ENCODE measurements around the gene LHX4. TPM values are rescaled to one million over a fixed set of nuclear protein-coding genes. Genes with fewer than 3 reads are reported as not detected.

The LHX4 gene
- total and polyA plus RNA-seq, 10 of the 15 experiments (the other 5 are each of a cell fraction or from before 2014, with no cell fraction given), result 0.05 to 0.80 (median 0.32) TPM; not detected in 6

- no peak for FAIRE-seq
Observed at GRCh38 chr1:180311011-180311730, 81.1 kb downstream of the LHX4 start.

More at GRCh38 chr1:180311011-180311730, 81.1 kb downstream of the LHX4 start:
- DNase-seq (ENCODE audit: low read depth, low spot score), result no peak
- H3K4me2 ChIP-seq (ENCODE audit: control insufficient read depth, insufficient read depth), result no peak overlapping the region
- H3K4me1 ChIP-seq (ENCODE audit: control insufficient read depth, insufficient read depth, low read length), result no peaks in the 10 kb centered on the region
- H4K20me1 ChIP-seq (ENCODE audit: control insufficient read depth, insufficient read depth), result no peaks in the 10 kb centered on the region
- 87% methylated on average over 4 of the region's 4 CpGs for WGBS (ENCODE audit: insufficient coverage, insufficient replicate concordance, low lambda C conversion rate, missing lambda C conversion rate)
- no peak overlapping the region for H3K4me3 ChIP-seq
- H3K36me3 ChIP-seq (ENCODE audit: control insufficient read depth in 2 of 2, insufficient read depth in 2 of 2, low read length in 1 of 2), result no peaks in the 10 kb centered on the region; a peak in 1 of 4 replicates
- TF ChIP-seq MYB (IDR thresholded peaks at IDR 0.05; ENCODE audit: borderline replicate concordance, low read depth, low read length) (no peak), RAD21 (IDR thresholded peaks at IDR 0.05; ENCODE audit: insufficient read depth, low read depth, low read length) (no peak)
- TF ChIP-seq, protein P1, sequence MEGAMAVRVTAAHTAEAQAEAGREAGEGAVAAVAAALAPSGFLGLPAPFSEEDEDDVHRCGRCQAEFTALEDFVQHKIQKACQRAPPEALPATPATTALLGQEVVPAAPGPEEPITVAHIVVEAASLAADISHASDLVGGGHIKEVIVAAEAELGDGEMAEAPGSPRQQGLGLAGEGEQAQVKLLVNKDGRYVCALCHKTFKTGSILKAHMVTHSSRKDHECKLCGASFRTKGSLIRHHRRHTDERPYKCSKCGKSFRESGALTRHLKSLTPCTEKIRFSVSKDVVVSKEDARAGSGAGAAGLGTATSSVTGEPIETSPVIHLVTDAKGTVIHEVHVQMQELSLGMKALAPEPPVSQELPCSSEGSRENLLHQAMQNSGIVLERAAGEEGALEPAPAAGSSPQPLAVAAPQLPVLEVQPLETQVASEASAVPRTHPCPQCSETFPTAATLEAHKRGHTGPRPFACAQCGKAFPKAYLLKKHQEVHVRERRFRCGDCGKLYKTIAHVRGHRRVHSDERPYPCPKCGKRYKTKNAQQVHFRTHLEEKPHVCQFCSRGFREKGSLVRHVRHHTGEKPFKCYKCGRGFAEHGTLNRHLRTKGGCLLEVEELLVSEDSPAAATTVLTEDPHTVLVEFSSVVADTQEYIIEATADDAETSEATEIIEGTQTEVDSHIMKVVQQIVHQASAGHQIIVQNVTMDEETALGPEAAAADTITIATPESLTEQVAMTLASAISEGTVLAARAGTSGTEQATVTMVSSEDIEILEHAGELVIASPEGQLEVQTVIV (IDR thresholded peaks at IDR 0.05; ENCODE audit: borderline replicate concordance, partially characterized antibody), result no peak
- SMC1A ChIA-PET (ENCODE audit: uncharacterized antibody, unreplicated experiment), result no interaction called here
- H3K9me3 ChIP-seq (replicated peaks; ENCODE audit: control insufficient read depth, insufficient read depth, low read length), result no peaks in the 10 kb centered on the region; the same call in 2 of the 3 replicates
- in situ Hi-C loops (cut with MboI) (no loop called here), intact Hi-C loops (cut with micrococcal nuclease; ENCODE audit: unreplicated experiment) (no loop called here)
- RAD21 ChIA-PET (ENCODE audit: unreplicated experiment), result no interaction called here
- no peak overlapping the region for H3K9ac ChIP-seq (ENCODE audit: control insufficient read depth, insufficient read depth, low read length)
- H3K79me2 ChIP-seq (ENCODE audit: control insufficient read depth, insufficient read depth, low read length), result no peaks in the 10 kb centered on the region
- no TSS peak for BruUV-seq (replicated peaks)
- ATAC-seq, result no peak
- H3K27ac ChIP-seq (ENCODE audit: control insufficient read depth, insufficient read depth), result no peak overlapping the region
- CTCF ChIA-PET, result interaction anchor here (0.7 to 1.6 kb wide), 6 partner anchors 18 to 189 kb away, joined by 3 to 5 read pairs (median 3); no protein-coding TSS in a partner anchor
- no peaks in the 10 kb centered on the region for H3K27me3 ChIP-seq (replicated peaks in 1 of 2; ENCODE audit: control insufficient read depth in 2 of 2, insufficient read depth in 2 of 2, low read length in 1 of 2)
- H2AFZ ChIP-seq (ENCODE audit: control insufficient read depth, low read depth, low read length), result no peak overlapping the region
- POLR2A ChIA-PET, result no interaction called here
